Loucy (cell line): ENCODE results near the gene MMP12.
"Not testable (repeated sequence)": the region's sequence is repeated elsewhere in the genome, so short reads cannot be mapped to it uniquely, and the experiment has no call there.

Source experiments
- H2AFZ ChIP-seq: fragments of 200-600 bp; sonication (generic); 2 replicates; pipeline ENCODE4 v1.6.0; 2016; ENCODE audit warnings: antibody characterized with exemption, mild to moderate bottlenecking, low read length, moderate library complexity
- H3F3A ChIP-seq: fragments of 200-600 bp; 2 replicates; pipeline ENCODE4 v1.6.0; 2016; ENCODE audit warnings: antibody characterized with exemption, low read depth, mild to moderate bottlenecking
- H3K27me3 ChIP-seq: fragments of 200-600 bp; sonication (generic); 2 replicates; pipeline ENCODE4 v1.6.1; 2014; ENCODE audit warnings: low read length, mild to moderate bottlenecking; ENCODE audit not compliant: insufficient read depth, poor library complexity, severe bottlenecking
- H3K36me3 ChIP-seq: fragments of 200-600 bp; sonication (generic); 2 replicates; pipeline ENCODE4 v1.6.1; 2016; ENCODE audit warnings: low read length; ENCODE audit not compliant: insufficient read depth
- H3K4me1 ChIP-seq: fragments of 200-600 bp; sonication (generic); 2 replicates; pipeline ENCODE4 v1.5.1; 2014; ENCODE audit warnings: low read length, mild to moderate bottlenecking; ENCODE audit not compliant: insufficient read depth, poor library complexity, severe bottlenecking
- H3K4me2 ChIP-seq: fragments of 200-600 bp; sonication (generic); 2 replicates; pipeline ENCODE4 v1.6.0; 2014; ENCODE audit warnings: antibody characterized with exemption, low read length, low read depth, mild to moderate bottlenecking; ENCODE audit not compliant: poor library complexity, severe bottlenecking
- H3K4me3 ChIP-seq: fragments of 200-600 bp; sonication (generic); 2 replicates; pipeline ENCODE4 v1.5.1; 2014; ENCODE audit warnings: low read length, mild to moderate bottlenecking, mixed read lengths; ENCODE audit not compliant: poor library complexity, severe bottlenecking
- H3K79me2 ChIP-seq: fragments of 200-600 bp; sonication (generic); 2 replicates; pipeline ENCODE4 v1.6.1; 2014; ENCODE audit warnings: low read length; ENCODE audit not compliant: insufficient read depth
- H3K9ac ChIP-seq: fragments of 200-600 bp; sonication (generic); 2 replicates; pipeline ENCODE4 v1.6.0; 2014; ENCODE audit warnings: mild to moderate bottlenecking, low read depth, low read length, moderate library complexity; ENCODE audit not compliant: poor library complexity, severe bottlenecking
- H3K9me2 ChIP-seq: fragments of 200-600 bp; sonication (generic); replicated peaks from 2 replicates; pipeline ENCODE4 v1.6.1; 2016; ENCODE audit warnings: low read depth, low read length, mixed read lengths
- H3K9me3 ChIP-seq: fragments of 200-600 bp; sonication (generic); 2 replicates; pipeline ENCODE4 v1.6.1; 2014; ENCODE audit warnings: mild to moderate bottlenecking, antibody characterized with exemption, low read length, low read depth; ENCODE audit not compliant: insufficient read depth
- H4K20me1 ChIP-seq: fragments of 200-600 bp; sonication (generic); 2 replicates; pipeline ENCODE4 v1.6.0; 2014; ENCODE audit warnings: antibody characterized with exemption, low read length, mild to moderate bottlenecking; ENCODE audit not compliant: insufficient read depth, poor library complexity, severe bottlenecking
- EZH2phosphoT487 ChIP-seq: fragments of 200-600 bp; IDR thresholded peaks from 2 replicates; pipeline ENCODE4 v1.6.1; 2018; ENCODE audit warnings: antibody characterized with exemption, mild to moderate bottlenecking, moderate library complexity, borderline replicate concordance
- TF ChIP-seq, protein P1 (sequence below): fragments of 200-600 bp; sonication (generic); conservative IDR thresholded peaks from 2 replicates; pipeline ENCODE4 v1.5.1; 2014; ENCODE audit warnings: mild to moderate bottlenecking, antibody characterized with exemption, low read length

MMP12 gene

DNA sequence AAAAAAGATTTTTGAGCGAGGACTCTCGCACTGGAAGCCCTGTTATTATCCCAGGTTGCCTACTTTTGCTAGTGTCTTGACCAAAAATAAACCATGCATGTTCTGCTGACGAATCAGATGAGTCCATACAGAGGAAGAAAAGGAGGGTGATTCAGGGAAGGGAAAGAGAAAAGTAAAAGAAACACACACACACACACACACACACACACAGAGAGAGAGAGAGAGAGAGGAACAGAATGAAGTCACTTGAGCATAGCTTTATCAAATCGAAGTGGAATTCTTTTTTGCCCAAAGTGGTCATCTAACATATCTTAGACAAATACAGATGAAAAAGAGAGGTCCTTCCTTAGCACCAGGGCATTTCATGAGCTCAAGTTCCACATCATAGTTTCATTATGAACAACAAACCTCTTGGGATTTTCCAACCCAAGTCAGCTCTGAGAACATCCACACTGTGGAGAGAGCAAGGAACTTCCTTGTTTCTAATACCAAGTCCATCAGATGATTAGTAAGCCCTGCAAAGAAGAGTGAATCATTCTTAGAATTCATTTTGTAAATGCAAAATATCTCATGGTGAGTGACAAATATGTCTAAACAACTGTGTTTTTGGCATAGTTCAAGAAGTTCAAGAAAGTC is 7.7 kb upstream of the MMP12 start:
- Histone ChIP-seq H3K4me3 (no peak overlapping the region), H3K9me3 (no peaks in the 10 kb centered on the region), H3K36me3 (no peaks in the 10 kb centered on the region), H3F3A (no peaks in the 10 kb centered on the region), H3K4me1 (no peaks in the 10 kb centered on the region), H3K9ac (no peak overlapping the region), H3K27me3 (no peaks in the 10 kb centered on the region), H3K79me2 (no peaks in the 10 kb centered on the region), H3K4me2 (no peak overlapping the region), H4K20me1 (no peaks in the 10 kb centered on the region), H2AFZ (no peak overlapping the region), H3K9me2 (no peaks in the 10 kb centered on the region)
- TF ChIP-seq, protein P1, sequence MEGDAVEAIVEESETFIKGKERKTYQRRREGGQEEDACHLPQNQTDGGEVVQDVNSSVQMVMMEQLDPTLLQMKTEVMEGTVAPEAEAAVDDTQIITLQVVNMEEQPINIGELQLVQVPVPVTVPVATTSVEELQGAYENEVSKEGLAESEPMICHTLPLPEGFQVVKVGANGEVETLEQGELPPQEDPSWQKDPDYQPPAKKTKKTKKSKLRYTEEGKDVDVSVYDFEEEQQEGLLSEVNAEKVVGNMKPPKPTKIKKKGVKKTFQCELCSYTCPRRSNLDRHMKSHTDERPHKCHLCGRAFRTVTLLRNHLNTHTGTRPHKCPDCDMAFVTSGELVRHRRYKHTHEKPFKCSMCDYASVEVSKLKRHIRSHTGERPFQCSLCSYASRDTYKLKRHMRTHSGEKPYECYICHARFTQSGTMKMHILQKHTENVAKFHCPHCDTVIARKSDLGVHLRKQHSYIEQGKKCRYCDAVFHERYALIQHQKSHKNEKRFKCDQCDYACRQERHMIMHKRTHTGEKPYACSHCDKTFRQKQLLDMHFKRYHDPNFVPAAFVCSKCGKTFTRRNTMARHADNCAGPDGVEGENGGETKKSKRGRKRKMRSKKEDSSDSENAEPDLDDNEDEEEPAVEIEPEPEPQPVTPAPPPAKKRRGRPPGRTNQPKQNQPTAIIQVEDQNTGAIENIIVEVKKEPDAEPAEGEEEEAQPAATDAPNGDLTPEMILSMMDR = no peak
- no peak for TF ChIP-seq EZH2phosphoT487

DNA sequence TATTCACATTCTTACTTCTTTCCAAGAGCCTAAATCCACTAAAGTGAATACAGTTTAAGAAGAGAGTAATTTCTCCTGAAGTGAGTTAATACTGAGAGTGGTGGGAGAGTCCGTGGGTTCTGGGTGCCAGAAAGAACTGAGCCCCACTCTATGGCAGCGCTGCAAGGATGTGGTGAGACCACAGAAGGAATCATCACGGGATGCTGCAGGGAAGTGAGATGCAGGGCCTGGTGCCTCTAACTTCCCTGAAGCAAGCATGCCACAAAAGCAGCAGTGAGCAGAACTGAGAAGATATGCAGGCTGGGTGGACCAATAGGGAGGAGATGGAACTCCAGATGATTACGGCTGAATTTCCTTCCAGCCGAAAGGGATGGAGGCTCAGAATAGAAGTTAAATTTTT is 5.0 kb upstream of the MMP12 start:
- Histone ChIP-seq H3K79me2 (no peaks in the 10 kb centered on the region), H3K4me3 (no peak overlapping the region), H2AFZ (no peak overlapping the region), H3K4me2 (no peak overlapping the region), H3K27me3 (no peaks in the 10 kb centered on the region), H3K9me2 (no peaks in the 10 kb centered on the region), H4K20me1 (no peaks in the 10 kb centered on the region), H3K9me3 (no peaks in the 10 kb centered on the region), H3K4me1 (no peaks in the 10 kb centered on the region), H3K9ac (no peak overlapping the region), H3F3A (no peaks in the 10 kb centered on the region), H3K36me3 (no peaks in the 10 kb centered on the region)
- TF ChIP-seq EZH2phosphoT487 = no peak
- TF ChIP-seq, protein P1 = no peak

DNA sequence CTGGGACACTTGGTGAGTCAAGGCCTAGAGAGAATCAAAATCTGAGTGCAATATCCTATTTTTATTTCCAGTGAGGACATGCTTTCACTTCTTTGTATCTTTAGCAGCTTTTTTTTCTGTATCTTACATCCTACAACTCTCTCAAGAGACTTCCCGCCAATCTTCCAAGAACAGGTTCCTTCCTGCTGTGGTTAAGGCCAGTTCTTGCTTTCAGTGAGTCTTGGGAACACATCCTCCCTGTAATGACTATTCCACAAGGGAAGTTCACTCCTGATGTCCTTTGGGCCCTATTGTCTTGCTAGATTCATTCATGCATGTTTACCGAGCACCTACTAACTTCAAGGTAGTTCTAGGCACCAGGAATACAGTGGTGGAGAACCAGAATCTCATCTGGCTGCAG is 3.8 kb upstream of the MMP12 start:
- Histone ChIP-seq H3K4me3 (no peak overlapping the region), H3K27me3 (no peaks in the 10 kb centered on the region), H3K4me2 (no peak overlapping the region), H2AFZ (no peak overlapping the region), H3K9me3 (no peaks in the 10 kb centered on the region), H3K36me3 (no peaks in the 10 kb centered on the region), H3K4me1 (no peaks in the 10 kb centered on the region), H3K9ac (no peak overlapping the region), H3K79me2 (no peaks in the 10 kb centered on the region), H3K9me2 (no peaks in the 10 kb centered on the region), H3F3A (no peaks in the 10 kb centered on the region), H4K20me1 (no peaks in the 10 kb centered on the region)
- TF ChIP-seq, protein P1 = no peak
- no peak for TF ChIP-seq EZH2phosphoT487

DNA sequence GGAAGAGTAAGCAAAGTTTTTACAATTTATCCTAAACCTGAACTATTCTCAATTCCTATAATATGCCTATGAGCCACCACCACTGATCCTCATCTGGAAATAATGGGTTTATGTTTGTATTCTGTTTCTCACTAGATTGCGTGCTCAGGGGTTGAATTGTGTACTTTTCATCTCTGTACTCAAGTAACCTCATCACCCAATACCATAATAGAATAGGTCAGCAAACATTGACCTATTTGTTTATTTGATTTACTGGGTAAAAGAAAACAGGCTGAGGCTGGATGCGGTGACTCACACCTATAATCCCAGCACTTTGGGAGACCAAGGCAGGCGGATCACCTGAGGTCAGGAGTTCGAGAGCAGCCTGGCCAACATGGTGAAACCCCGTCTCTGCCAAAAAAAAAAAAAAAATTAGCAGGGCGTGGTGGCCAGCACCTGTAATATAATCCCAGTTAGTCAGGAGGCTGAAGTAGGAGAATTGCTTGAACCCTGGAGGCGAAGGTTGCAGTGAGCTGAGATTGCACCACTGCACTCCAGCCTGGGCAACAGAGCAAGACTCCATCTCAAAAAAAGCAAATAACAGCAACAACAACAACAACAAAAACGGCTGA is 5.3 kb downstream of the MMP12 start:
- not testable (repeated sequence) for H3K79me2 ChIP-seq, H3K36me3 ChIP-seq, H3K9me2 ChIP-seq, H3K4me2 ChIP-seq, H3K9me3 ChIP-seq, H3K9ac ChIP-seq, H3F3A ChIP-seq, H3K27me3 ChIP-seq, H3K4me1 ChIP-seq, H2AFZ ChIP-seq, H4K20me1 ChIP-seq, H3K4me3 ChIP-seq
